ENCODE measurements around the gene CAD.

The CAD gene

DNA sequence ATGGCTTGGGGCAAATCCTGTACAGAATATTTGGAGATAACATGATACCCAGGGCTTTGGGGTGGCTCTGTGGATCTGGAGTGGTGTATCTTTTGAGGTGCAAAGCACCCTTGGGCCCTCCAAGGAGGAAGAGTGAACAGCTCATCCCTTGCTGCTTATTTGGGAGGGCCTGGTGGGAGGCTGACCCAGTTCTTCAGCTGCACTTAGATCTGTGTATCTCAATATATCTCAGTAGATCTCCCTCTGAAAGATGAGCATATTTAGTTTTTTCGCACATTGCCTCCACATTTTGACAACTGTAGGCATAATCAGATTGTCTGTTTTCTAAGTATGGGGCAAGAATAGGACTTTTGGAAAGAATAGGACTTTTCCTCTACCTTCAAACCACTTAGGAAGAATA is 67.8 kb downstream of the CAD start:
- no peak for DNase-seq

DNA sequence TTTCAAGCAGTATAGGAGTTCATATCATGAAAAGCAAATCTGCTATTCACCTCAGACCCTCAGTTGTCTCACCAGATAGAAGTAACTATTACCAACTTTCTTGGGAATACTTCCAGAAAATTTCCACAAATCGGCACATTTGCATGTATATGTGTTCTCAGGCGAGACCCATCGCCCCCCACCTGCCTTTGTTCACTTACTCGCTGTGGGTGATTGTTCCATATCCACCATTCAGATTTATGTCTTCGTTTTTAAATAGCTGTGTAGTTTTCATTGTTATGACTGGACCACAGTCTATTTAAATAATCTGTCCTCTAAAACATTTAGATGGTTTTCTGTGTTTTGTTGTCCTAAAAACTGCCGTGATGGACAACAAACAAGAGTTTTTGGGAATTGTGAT is 68.3 kb downstream of the CAD start:
- no peak for DNase-seq

DNA sequence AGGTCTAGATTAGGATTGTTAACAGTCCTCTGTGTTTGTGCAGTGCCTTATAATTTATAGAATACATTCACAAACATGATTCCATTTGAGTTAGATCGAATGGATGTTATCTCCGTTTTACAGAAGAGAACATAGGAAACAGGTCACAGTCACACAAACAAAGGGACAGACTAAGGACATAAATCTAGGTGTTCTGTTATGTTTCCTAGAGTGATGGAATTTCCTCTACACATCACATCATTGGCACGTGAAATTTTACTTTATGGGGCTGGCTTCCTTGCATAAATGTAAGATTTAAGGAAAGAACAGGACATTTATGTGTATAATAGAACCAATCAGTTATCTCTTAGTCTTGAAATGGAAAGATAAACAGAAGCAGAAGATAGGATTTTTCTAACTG is 71.4 kb downstream of the CAD start:
- no peak for DNase-seq

GRCh38 chr2:27290549-27290948 is 73.4 kb downstream of the CAD start:
- no peak for DNase-seq

- no peak for DNase-seq
These were observed 74.7 kb downstream of the CAD start for GRCh38 chr2:27291865-27292264.

Data from NCI-H1436 treated with DMSO at 0.1 percent for 48 hours (cell line).